NCI-H2107 (cell line): ENCODE data around the gene KAZN.

ENCODE experiments used
- DNase-seq: peaks from one replicate; lab custom pipeline; 2025; lab: John Stamatoyannopoulos, UW

KAZN gene

DNA sequence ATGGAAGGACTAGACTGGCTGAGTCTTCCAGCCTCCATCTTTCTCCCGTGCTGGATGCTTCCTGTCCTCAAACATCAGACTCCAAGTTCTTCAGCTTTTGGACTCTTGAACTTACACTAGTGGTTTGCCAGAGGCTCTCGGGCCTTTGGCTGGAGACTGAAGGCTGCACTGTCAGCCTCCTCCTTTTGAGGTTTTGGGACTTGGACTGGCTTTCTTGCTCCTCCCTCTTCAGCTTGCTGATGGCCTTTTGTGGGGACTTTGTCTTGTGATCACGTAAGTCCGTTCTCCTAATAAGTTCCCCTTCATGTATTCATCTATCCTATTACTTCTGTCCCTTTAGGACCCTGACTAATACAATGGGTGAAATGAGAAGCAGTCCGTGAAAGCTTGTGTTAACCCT, 196.4 kb downstream of the KAZN start:
- no peak for DNase-seq

DNA sequence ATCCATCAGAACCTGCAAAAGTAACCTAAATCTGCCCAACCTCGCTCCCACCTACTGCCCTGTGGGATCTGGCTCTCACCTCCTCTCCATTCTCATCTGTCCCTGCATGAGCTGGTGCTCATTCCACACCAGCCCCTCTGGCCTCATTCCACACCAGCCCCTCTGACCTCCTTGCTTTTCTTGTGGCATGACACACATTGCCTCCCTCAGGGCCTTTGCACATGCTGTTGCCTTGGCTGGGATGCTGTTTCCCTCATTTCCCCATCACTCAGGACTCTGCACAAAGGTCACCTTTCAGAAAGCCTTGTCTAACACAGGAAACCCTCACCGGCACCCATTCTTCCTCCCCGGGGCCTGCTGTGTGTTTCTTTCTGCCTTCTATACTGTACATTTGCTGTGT, 197.1 kb downstream of the KAZN start:
- no peak for DNase-seq

DNA sequence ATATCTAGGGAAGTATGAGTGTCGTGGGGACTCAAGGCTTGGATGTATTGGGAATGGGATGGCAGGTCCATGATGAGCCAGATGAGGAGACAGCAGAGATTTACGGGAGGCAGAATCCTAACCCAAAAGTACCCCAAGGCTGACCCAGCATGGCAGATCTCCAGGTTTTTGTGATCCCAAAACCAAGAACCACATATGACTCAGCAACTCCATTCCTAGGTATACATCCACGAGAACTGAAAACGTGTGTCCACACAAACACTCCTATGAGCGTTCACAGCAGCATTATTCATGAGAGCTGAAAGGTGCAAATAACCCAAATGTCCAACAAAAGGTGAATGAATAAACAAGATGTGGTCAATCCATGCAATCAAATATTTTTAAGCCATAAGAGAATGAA, 201.5 kb downstream of the KAZN start:
- DNase-seq, result no peak

DNA sequence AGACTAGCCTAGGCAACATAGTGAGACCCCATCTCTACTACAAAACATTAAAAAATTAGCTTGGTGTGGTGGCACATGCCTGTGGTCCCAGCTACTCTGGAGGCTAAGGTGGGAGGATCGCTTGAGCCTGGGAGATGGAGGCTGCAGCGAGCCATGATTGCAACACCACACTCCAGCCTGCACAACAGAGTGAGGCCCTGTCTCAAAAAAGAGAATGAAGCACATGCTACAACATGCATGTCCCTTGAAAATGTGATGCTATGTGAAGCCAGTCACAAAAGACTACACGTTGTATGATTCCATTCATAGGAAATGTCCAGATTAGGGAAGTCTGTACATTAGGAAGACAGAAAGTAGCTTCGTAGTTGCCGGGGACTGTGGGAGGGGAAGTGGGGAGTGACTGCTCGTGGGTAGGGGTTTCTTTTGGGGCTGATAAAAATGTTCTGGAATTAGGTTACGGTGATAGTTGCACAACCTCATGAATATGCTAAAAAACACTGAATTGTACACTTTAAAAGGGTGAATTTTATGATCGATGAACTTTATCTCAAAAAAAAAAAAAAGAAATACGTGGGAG, 202.1 kb downstream of the KAZN start:
- DNase-seq, result no peak

DNA sequence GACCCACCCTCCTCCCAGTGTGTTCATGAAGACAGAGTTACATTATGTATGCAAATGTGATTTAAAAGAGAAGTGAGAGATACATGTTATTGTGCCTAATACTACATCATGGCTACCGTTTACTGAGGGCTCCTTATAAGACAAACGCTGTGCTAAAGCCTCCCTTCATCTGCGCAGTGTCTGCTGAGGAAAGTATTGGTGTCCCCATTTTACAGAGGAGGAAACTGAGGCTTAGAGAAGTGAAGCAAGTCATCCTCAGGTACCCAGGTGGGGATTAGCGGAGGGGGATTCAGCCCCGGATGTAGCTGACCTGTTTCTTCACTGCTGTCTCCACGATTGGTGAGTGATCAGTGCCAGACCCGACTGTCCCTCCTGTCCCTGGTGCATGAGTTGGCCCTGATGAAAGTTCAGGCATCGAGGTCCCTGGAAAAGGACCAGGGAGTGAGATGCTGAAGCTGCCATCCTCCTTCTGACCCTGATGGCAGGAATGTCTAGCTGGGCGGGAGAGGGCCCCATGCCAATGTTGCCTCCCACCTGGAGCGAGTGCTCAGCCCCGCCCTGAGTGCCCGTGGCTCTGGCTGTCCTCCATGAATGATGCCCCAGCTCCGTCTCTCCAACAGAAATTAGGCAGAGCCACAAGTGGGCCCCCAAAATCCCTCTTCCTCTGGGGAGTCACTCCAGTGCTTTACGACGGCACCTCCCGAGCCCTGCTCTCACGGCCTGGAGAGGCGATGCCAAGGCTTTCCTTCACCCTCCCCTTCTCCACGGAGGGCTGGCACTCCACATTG, 204.7 kb downstream of the KAZN start:
- no peak for DNase-seq

DNA sequence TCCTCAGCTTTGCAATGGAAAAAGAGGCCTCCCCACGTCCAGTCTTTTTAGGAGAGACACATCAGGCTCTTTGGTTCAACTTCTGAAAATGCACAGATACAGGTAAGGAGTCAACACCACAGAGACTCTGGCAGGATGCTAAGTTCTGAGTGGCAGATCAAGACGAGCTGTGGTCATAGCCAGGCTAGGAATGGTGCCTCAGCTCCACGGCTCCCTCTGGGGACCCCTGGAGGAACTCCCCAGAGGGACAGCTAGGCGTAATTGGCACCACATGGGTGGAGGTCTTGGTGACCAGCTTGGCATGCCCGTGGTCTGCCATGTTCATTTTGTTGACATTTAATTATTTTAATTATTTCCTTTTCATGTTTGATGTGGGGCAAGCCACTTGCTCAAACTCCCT, 206.1 kb downstream of the KAZN start:
- DNase-seq, result no peak

DNA sequence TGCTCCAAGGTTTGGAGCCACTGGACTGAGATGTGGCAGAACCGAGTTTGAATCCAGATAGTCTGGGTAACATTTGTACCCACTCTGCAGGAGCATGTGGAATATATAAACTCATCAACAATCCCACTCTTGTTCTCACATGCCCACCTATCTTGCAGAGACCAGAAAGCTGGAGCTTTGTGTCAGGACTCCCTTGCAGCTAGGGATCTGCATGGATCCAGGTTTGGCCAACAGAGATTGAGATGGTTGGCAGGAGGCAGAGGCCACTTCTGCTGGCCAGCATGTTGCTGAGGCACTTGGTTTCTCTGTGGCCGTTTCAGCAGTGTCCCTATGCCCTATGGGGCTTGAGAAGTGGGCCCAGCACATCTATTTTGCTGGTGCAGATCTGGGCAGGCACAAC, 208.3 kb downstream of the KAZN start:
- no peak for DNase-seq

DNA sequence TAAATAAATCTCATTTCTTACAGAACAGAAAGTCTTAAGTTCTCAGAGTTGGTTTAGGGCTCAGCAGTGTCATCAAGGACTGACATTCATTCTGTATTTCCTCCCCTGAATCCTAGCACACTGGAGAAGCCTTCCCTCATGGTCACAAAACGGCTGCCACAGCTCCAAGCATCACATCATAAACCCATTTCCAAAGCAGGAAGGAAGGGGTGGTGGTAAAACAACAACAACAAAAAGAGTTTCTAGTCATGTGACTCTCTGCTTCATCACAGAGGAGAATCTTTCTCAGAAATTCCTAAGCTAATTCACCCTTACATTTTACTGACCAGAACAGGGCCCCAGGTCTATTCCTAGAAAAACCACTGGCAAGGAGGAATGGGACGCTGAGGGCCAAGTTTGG, 210.3 kb downstream of the KAZN start:
- no peak for DNase-seq

DNA sequence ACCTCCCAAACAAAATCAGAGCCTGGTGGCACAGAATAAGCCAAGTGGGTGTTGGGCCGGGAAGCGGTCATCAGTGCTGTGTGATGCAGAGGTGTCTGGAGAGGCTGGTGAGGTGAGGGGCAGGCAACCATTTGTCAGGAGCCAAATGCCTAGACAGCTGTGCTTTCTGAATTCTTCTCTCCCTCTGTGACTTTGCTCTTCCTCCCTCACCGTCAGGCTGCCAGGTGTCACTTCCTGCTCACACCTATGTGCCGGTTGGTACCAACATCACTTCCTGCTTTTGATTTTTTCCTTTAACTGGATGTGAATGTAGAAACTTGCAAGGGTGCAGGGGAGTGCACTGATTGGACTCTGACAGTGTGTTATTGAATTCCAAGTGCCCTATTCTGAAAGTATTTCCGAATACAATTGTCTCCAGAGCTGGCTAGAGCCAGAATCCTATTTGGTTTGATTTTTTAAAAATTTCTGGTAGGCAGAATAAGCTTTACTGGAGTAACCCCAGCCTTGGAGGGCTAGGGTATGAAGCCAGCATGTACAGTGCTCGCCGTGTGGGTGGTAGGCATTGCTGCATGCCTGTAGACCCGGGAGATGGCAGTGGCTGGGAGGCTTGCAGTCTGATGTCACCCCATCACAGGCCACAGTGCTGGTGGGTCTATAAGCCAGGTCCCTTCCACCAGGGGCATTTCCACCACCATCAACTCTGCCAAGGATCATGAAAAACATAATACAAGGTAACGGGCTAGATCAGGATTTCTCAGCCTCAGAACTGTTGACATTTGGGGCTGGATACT, 210.9 kb downstream of the KAZN start:
- no peak for DNase-seq

DNA sequence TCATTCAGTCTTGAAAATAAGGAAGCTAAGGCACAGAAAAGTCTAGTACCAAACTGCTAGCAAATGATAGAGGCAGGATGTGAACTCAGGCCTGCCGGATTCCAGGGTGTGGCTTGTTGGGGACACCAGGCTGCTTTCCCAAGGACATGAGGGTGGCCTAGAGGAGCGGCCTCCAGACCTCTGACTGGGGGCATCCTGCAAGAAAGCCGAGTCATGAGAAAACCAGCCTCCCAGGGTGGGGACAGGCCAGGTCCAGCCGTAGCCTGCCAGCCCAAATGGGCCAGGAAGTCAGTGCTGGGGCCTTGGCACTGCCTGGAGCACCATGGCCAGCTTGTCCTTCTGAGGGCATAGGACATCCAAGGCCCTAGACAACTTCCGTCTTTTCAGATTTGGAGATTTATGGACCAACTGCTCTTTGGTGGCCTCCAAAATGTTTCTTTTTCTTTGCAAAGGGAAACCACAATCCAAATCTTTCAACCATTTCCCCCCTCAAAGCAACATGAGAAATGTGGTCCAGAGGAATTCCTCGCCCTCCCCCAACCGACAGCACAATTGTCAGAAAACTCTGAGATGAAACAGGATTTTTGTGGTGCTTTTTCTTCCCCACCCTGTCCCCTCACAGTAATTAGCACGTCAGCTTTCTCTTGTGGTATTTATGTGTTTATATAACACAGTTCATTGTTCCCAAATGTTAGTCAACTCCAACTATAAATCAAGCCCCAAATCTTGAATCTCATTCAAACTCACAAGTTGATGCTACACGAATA, 212.3 kb downstream of the KAZN start:
- no peak for DNase-seq

DNA sequence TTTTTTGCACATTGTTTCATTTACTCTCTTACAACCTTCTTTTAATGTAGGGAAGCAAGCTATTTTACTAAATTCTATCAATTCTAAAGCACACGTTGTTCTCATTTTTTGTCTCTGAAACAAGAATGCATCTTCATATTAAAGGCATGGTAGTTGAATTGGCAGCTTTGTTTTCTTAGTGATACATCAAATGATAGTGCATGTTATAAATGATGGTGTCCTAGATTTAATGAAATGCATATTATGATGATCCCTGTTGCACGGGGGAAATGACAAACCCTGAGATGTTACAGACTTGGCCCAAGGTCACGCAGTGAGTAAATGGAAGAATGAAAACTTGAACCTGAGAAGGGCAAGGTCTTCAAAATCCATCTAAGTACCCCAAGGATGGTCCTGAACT, 213.1 kb downstream of the KAZN start:
- no peak for DNase-seq

DNA sequence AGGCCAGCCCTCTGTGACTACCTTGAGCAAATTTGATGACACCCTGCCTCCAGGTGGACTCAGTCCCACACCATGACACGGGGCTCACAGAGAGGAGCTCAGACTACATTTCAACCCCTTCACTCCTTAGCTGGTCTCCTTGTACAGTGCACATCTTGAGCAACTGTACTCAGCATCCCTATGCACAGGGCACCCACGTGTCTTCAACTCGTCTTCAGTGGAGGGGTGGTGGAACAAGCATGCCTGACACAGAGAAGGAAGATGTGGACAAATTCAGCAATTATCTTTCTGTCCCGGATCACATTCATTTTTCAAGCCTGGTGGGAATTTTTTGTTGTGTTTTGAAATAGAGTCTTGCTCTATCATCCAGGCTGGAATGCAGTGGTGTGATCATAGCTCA, 213.7 kb downstream of the KAZN start:
- DNase-seq, result no peak

DNA sequence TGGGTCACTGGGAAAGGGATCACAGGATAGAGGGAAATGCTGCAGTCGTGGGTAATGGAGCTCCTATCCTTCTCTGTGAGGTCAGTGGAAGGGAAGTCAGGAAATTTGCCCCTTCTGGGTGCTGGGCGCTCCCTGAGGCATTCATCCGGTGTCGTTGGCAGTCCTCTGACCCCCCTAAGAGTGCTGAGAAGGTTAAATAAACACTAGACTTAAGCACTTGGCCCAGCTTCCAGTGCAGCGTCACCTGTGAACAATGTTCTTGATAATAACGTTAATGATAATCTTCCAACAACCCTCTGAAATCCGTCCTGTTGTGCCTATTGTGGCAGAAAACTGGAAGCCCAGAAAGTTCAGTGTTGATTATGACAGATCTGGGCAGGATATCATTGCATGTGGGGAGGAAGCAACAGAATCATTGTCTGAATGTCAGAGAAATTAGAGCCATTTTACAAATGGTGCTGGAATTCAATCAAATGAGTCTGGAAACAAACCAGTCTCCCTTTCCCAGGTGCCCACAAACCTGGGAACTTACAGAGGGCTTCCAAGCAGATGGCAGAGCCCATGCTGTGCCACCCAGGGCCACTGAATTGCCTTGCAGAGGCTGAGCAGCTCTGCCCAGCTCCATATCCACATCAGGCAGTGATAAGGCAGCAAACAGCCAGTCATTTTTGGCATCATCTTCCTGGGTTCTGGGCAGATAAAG, 216.8 kb downstream of the KAZN start:
- DNase-seq, result no peak

DNA sequence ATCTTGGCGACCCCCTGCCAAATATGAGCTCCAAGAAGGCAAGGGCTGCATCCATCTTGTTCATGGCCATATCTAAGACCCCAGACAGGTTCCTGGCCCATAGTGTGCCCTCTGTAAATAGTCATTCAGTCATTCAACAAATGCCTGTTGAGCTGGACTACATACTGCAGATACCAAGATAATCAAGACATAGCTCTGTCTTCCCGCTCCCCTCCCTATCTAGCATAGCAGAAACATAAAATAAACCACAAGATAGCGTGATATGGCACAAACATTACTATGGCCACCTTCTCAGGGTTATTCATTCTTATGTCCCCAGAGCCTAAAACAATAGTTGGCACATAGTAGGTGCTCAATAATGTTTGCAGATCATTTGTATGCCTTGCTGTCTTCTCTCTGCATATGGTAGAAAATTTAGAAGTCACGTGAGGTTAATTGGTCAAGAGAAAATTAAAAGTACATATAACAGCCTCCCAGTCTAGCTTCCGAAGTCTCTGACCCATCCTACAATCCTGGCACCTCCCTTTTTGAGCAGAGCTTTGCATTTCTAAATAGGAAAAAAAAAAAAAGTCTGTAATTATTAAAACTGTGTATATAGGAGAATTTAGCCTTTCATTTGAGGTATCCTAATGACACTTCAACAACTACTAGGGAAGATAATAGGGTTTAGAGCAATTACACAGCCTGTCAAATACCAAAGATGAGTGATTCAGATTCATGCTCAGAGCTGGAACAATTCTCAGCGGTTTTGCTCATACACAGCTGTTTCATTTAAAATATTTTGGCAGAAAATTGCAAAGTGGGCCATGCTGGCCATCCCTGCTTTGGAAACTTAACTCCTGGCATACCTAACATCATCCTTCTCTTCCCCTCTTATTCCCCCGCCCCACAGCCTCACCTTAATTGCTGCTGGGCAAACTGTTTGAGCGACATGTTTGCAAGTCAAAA, 219.0 kb downstream of the KAZN start:
- DNase-seq, result no peak

DNA sequence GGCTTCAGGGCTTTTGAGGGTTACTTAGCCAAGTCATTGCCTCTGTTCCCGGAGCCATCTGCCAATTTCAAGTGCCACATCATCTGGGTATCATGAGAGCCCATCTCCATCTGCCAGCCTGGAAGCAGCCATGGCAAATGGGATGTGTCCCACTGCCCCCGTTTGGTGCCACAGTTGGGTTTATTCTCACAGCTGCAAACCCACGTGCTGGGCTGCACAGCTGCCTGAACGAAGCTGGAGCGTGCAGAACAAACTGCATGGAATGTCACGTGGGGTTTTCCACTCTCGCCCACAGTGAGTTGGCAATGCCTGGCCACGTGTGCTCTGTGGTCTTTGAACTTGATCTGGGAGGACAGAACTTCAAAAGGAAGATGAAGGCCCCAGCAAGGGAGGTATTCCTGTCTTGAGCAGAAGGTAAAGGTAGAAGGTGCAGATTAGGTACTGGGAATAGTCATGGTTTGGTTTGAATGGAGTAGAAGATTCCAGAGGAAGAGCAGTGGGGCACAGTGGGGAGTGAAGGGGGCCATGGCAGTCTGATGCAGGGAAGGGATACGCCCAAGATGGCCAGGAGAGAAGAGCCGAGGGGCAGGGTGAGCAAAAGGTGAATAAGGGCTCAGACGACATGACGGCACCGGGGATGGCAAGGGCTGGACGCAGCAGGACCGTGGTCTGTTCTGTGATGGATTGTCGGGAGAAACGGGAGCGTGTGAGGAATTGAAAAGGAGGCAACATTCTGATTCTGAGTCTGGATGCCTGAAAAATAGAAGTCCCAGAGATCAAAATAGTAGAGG, 222.0 kb downstream of the KAZN start:
- no peak for DNase-seq

DNA sequence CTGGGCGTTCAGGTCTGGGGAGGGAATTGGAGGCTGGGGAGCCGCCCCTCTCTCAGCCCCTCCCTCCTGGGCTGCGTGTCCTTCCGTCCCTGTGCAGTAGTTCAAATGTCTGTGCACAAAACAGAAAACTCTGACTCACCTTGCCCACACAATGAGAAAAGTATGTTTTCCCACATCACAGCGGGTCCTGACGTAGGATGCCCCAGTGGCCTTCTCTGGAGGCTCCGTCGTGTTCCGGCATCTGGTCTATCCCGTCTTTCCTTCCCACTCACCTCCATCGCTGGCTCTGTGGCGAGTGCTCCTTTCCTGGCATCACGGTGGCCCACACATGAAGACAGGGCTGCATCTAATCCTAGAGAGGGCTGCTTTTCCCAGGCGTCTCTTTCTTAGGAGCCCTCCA, 224.0 kb downstream of the KAZN start:
- no peak for DNase-seq

DNA sequence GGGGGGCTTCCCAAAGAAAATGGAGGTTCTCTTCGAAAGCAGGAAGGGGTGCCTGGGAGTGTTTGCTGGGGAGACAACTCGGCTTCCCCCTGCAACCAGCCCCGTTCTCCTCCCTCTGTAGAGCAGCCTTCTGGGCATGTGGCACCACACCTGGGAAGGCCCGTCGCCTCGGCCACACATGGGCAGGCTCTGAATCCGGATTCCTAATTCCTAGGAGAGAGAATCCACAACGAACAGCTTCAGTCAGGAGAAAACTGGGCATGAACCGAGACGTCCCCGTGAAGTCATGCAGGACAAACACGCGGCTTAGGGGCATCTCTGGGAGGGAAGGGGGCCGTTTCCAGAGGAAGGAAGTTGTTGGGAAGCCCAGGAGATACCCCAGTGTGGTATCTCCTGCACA, 224.5 kb downstream of the KAZN start:
- DNase-seq, result no peak

DNA sequence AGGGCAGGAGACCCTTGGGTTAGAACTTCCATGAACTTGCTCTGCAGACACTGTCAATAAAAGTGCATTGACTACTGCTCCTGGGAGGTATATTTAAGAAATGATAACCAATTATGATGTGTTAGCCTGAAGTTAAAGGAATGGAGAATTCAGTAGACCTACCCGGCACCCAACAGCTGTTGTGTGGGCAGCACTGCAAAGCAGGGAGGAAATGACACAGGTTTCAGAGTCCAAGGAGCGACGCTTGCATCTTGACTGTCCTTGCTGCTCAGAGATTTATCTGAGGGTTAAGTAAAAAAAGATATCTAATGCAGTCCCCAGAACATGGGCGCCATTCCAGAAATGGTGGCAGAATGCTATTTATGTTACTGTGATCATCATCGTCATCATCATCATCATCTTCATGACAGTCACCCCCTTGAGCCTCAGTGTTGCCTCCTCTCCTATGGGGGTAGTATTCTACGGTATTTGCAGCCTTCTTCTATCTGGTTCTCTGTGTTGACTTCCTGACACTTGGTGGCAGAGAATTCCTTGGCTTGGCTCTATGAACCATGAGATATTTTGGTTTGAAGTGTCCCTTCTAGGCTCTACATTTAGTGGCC, 225.9 kb downstream of the KAZN start:
- no peak for DNase-seq

DNA sequence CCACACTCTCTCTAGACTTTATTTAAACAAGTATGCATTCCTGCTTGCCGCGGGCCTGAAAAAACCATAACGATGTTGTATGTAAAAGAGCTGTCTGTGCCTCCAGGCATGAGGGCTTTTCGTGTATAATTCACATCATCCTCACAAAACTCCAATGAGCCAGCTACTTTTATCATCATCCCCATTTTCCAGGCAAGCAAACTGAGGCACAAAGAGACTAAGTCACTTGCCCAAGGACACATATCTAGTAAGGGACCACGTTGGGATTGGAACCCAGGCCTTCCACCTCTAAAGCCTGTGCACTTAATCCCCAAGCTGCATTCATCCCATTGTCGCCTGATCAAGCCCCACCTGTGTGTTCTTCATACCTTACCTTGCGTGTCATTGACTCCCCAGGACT, 226.9 kb downstream of the KAZN start:
- DNase-seq, result no peak
